Mononuclear cell (primary cell): ENCODE measurements around the gene LEAP2. TPM values are rescaled to one million over a fixed set of nuclear protein-coding genes. Genes with fewer than 3 reads are reported as not detected.

Experiments
- H3K27me3 ChIP-seq: 2 replicates; pipeline ENCODE4 v1.6.0; 2011; ENCODE audit warnings: low read length, control low read depth; ENCODE audit not compliant: insufficient read depth
- H3K4me1 ChIP-seq: 2 replicates; pipeline ENCODE4 v1.5.1; 2011; ENCODE audit warnings: mild to moderate bottlenecking, low read length, control low read depth; ENCODE audit not compliant: insufficient read depth
- H3K4me3 ChIP-seq: 2 replicates; pipeline ENCODE4 v1.5.1; 2011; ENCODE audit warnings: mild to moderate bottlenecking, low read length, moderate library complexity
- H3K9me3 ChIP-seq: 2 replicates; pipeline ENCODE4 v1.5.1; 2011; ENCODE audit warnings: low read depth, mild to moderate bottlenecking, control low read depth, low read length
- total RNA-seq: library from RNA; depleted of rRNA; stranded (reverse); fragments of >200 nt; gene quantifications from one replicate; pipeline ENCODE4 v1.2.3, GENCODE V29; 2012

Gene LEAP2
- total RNA-seq, 1 donor: 0.21 TPM

DNA sequence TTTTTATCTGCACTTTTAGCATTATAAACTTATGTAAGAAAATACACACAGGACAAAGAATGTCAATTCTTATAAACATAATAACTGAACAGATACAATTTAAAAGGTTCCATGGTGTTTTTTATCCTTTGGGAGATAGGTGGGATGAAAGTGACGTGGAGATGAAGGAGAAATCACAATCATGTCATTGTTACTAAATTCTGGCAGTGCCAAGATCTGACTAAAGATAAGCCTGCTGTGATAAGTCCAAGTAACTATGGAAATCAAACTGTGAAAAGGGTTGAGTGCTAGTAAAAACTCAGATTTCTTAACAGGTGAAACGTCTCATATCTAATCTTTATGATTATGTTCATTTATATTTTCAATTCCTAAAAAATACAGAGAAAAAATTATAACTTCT, 11.1 kb downstream of the LEAP2 start:
- no peaks in the 10 kb centered on the region for H3K9me3 ChIP-seq
- no peaks in the 10 kb centered on the region for H3K4me1 ChIP-seq
- no peak overlapping the region for H3K4me3 ChIP-seq
- no peaks in the 10 kb centered on the region for H3K27me3 ChIP-seq

DNA sequence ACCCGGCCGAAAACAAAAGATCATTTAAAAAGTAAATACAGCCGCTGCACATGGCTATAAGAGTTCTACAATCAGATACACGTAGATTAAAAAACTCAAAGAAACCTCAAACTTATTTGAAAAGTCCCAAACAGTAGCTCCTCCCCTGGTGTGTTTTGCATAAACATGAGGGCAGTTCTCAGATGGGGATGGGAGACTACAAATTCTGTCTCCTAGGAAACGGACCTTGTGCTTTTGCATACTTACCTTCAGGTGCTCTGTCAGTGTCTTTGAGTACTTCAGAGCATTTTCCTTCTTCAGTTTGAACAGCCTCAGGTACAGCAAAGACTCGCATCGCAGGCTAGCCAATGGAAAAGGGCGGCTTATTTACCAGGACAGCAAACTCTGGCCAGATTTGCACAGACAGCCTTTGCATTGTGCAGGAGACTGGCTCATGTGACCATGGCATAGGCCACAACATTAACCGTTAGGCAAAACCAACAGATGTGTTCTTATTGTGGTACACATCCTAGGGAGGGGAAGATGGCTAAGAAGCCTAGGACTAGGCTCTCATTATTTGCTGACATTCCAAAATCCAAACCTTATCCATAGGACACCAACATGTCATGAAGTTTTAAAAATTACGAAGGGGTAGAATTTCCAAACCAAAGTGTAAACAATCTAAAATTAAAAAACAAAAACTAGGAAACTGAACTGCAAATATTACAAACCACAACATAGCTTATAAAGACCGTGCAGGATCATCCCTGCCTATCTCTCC, 12.8 kb downstream of the LEAP2 start:
- no peaks in the 10 kb centered on the region for H3K27me3 ChIP-seq
- H3K4me3 ChIP-seq: no peak overlapping the region
- H3K9me3 ChIP-seq: no peaks in the 10 kb centered on the region
- no peaks in the 10 kb centered on the region for H3K4me1 ChIP-seq

DNA sequence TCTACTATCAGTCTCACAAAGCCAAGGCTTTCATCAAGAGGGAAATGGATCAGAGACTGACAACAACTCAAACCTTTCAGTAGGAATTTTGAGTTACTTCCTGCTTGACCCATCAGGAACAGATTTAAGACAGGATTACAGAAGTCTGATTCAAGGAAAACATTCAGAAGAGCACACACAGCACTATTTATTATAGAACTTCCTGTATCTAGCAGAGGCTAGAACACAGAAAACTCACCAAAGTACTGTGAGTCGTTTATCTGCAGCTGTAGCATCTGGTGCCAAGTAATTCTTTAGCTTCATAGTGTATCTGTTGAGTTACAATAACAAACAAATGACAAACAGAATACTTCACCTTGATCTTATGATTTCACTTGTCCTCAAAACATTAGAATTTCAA, 13.8 kb downstream of the LEAP2 start:
- Histone ChIP-seq H3K4me1 (no peaks in the 10 kb centered on the region), H3K4me3 (no peak overlapping the region), H3K27me3 (no peaks in the 10 kb centered on the region), H3K9me3 (no peaks in the 10 kb centered on the region)

DNA sequence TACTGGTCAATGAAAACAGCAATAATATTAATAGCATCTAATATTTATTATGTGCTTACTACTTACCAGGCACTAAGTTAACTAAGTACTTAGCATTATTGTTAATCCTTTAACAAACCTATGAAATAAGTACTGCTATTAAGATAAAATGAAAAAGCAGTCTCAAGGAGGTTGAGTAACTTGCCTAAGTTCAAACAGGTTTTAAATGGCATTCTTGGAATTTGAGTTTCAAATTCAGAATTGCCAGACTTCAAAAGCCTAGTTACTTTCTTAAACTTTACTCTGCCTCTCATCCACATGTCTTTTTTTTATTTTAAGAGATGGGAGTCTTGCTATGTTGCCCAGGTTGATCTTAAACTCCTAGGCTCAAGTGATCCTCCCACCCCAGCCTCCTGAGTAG, 16.0 kb downstream of the LEAP2 start:
- Histone ChIP-seq H3K9me3 (no peaks in the 10 kb centered on the region), H3K4me3 (no peak overlapping the region), H3K27me3 (no peaks in the 10 kb centered on the region), H3K4me1 (no peaks in the 10 kb centered on the region)

DNA sequence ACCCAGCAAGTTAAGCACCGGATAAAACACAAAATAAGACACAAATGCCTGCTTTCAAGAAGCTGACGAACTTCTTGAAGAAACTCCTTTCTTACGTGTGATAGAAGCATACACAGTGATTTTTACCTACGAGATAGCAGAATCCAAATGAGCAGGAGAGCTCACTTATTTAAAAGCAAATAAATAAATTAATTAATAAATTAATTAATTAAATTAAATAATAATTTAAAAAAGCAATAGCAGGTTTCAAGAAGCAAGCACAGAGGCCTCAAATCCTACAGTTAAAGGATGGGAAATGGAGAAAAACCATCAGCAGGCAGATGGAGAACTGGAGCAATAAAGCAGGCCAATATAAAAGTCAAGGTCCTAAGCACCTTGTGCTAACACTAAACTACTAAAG, 17.3 kb downstream of the LEAP2 start:
- Histone ChIP-seq H3K4me1 (no peaks in the 10 kb centered on the region), H3K9me3 (no peaks in the 10 kb centered on the region), H3K27me3 (no peaks in the 10 kb centered on the region), H3K4me3 (no peak overlapping the region)

DNA sequence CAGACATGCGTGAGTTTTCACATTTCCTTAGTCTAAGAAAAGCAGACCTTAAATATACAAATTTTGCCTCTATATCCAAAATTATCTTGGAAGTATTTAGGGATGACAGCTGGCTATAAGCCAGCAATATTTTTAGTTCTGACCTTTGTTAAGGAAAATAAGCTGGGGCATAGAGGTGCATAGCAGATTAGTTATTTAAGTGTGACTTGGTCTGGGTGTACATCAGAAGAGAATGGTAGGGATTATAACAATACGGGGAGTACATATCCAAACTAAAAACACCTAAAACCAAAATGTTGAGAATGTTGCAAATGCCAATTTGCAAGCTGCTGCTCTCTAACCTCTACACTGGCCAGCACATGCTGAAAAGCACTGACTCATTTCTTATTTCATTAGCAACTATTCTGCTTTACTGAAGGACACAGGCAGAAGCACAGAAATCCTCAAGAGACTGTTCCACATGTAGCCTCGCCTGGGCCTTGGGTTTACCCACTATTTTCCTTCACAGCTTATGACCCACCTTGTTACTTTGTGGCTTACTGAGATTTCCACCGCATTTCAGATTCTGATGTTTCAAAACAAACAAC, 22.3 kb downstream of the LEAP2 start:
- H3K27me3 ChIP-seq: no peaks in the 10 kb centered on the region
- H3K4me1 ChIP-seq: no peaks in the 10 kb centered on the region
- H3K9me3 ChIP-seq: no peaks in the 10 kb centered on the region
- H3K4me3 ChIP-seq: no peak overlapping the region

DNA sequence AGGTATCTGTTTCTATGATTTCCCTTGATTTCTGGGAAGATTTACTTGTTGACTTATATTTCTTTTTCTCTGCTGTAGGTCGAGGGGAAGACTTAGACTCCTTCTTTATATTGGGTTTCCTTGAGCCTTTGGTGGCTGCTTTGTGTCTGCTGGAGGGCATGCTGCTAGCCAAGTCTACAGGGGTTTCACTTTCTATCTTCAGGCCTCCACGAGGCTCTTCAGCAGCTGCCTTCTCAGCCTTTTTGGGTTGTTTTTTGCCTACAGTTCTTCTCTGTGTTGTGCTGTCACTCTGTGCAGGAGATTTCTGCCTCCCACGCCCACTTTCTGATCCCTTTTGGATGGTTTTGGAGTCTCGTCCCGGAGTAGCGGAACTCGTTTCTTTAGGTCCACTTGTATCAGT, 23.2 kb downstream of the LEAP2 start:
- Histone ChIP-seq H3K9me3 (no peaks in the 10 kb centered on the region), H3K27me3 (no peaks in the 10 kb centered on the region), H3K4me3 (no peak overlapping the region), H3K4me1 (no peaks in the 10 kb centered on the region)

DNA sequence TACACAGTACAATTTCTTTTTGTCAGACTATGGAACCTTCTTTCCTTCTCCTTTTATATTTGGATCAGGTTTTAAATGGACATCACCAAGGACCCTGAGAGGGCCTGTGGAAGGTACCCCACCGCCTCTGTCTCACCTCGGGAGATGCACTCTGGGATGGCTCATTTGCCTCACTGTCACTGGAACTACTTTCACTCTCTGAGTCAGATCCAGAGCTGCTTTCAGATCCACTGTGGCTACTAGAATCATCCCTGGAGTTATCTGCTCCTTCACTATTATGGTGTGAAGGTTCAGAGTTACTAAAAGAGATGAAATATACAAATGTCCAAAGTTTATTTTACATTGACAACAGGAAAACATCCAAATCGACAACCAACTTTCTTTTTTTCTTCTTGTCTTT, 24.6 kb downstream of the LEAP2 start:
- no peaks in the 10 kb centered on the region for H3K9me3 ChIP-seq
- H3K4me3 ChIP-seq: no peak overlapping the region
- H3K27me3 ChIP-seq: no peaks in the 10 kb centered on the region
- no peaks in the 10 kb centered on the region for H3K4me1 ChIP-seq

DNA sequence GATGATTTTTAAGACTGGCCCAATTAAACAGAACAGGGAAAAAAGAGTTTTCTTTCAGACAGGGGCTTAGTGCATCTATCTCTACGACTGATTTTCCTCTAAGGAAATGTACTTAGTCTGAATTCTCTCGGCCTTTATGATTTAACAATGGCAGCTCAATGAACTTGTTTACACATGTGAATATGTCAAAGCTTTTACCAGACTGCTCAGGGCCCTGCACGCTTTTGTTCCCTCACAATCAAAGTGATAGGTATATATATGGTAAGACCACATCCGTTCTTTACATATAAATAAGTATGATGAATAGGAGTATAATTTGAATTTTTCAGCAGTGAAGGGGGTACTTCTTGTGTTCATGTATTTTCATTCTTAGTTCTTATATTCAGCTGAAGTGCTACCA, 27.6 kb downstream of the LEAP2 start:
- H3K4me3 ChIP-seq: no peak overlapping the region
- H3K9me3 ChIP-seq: no peaks in the 10 kb centered on the region
- H3K27me3 ChIP-seq: no peaks in the 10 kb centered on the region
- H3K4me1 ChIP-seq: no peaks in the 10 kb centered on the region

DNA sequence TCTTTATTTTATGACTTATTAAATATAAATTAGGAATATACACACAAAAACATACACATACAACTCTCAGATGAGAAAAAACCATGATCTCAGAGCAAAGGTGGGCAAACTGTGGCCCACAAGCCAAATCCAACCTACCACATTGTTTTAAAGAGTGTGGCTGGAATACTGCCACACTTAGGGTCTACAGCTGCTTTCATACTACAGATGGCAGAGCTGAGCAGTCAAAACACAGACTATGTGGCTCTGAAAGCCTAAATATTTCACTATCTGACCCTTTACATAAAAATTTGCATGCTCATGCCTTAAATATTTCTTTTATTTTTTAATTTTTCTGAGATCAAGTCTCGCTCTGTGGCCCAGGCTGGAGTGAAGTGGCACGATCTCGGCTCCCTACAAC, 28.3 kb downstream of the LEAP2 start:
- no peaks in the 10 kb centered on the region for H3K27me3 ChIP-seq
- H3K4me1 ChIP-seq: no peaks in the 10 kb centered on the region
- H3K4me3 ChIP-seq: no peak overlapping the region
- no peaks in the 10 kb centered on the region for H3K9me3 ChIP-seq

DNA sequence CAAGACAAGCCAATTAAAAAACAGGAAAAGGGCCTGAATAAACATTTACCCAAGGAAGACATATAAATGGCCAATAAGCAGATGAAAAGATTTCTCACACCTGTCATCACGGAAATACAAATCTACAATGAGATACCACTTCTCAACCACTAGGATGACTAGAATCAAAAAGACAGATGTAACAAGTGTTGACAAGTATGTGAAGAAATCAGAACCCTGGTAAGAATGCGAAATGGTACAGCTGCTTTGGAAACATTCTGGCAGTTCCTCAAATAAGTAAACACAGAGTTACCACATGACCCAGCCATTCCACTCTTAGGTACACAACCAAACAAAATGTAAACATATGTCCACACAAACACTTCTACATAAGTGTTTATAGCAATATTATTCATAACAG, 32.5 kb downstream of the LEAP2 start:
- Histone ChIP-seq H3K9me3 (no peaks in the 10 kb centered on the region), H3K4me3 (no peak overlapping the region), H3K4me1 (no peaks in the 10 kb centered on the region), H3K27me3 (no peaks in the 10 kb centered on the region)

DNA sequence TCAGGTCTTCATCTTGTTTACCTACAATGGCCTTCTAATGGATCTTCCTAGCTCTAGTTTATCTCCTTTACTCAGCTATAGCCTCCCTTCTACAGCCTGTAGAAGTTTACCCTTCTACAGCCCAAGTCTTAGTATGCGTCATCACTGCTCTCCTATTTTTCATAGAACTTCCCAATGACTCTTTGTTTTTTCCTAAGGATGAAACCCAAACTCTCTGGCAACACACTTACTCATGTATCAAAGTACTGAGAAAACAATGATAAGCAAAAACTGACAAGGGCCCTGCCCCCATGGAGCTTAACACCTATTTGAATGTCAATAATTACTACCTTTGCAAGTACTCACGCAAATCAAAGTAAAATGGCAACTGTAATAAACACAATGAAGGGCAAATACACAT, 33.7 kb downstream of the LEAP2 start:
- Histone ChIP-seq H3K27me3 (no peaks in the 10 kb centered on the region), H3K4me3 (no peak overlapping the region), H3K4me1 (no peaks in the 10 kb centered on the region), H3K9me3 (no peaks in the 10 kb centered on the region)

DNA sequence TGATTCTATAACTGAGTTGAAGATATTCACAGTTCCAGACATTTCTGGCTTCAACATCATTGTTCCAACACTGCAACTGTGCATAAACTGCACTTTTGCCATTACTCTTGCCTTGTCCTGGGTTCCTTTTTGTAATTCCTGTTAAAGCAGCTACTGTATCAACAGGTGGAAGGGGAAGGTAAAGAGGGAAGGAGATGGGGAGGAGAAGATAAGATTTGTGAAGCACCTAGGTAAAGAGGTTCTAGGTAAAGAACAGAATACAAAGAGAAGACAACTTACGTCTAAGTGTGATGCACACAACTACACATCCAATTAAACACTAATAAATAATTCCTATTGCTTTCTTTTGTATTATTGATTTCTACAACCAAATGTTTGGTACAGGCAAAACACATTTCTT, 36.2 kb downstream of the LEAP2 start:
- Histone ChIP-seq H3K4me3 (no peak overlapping the region), H3K4me1 (no peaks in the 10 kb centered on the region)

DNA sequence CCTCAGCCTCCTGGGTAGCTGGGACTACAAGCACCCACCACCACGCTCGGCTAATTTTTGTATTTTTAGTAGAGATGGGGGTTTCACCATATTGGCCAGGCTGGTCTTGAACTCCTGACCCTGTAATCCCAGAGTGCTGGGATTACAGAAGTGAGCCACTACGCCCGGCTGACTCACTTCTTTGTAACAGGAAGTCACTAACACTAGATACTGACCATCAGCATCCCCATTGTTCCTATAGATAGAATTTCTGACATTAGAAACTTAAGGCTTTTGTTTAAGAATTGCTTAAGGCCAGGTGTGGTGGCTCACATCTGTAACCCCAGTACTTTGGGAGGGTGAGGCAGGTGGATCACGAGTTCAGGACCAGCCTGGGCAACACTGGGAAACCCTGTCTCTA, 42.2 kb downstream of the LEAP2 start:
- Histone ChIP-seq H3K9me3 (no peaks in the 10 kb centered on the region), H3K4me1 (peaks cover 5% of the 10 kb centered on the region), H3K27me3 (no peaks in the 10 kb centered on the region), H3K4me3 (no peak overlapping the region)

More for the DNA sequence above, 36.2 kb downstream of the LEAP2 start:
- Histone ChIP-seq H3K27me3 (no peaks in the 10 kb centered on the region), H3K9me3 (no peaks in the 10 kb centered on the region)

DNA sequence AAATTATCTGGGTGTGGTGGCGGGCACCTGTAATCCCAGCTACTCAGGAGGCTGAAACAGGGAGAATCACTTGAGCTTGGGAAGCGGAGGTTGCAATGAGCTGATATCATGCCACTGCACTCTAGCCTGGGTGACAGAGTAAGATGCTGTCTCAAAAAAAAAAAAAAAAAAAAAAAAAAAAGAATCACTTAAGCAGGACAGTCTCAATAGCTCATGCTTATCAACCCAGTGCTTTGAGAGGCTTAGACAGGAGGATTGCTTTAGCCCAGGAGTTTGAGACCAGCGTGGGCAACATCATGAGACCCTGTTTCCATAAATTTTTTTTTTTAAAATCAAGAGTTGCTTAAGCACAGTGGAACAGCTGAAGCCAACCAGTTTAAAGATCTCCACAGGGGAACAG, 42.6 kb downstream of the LEAP2 start:
- Histone ChIP-seq H3K4me1 (peaks cover 5% of the 10 kb centered on the region), H3K9me3 (no peaks in the 10 kb centered on the region), H3K27me3 (no peaks in the 10 kb centered on the region), H3K4me3 (no peak overlapping the region)
